VCaP (cell line): ENCODE results near the gene TMPRSS3.

Source experiments
- H3K27ac ChIP-seq: fragments of 450-650 bp; 2 replicates; pipeline ENCODE4 v1.5.1; 2017
- CTCF ChIP-seq: fragments of 450-650 bp; conservative IDR thresholded peaks from 2 replicates; pipeline ENCODE4 v1.5.1; 2017; ENCODE audit warnings: mild to moderate bottlenecking, moderate library complexity

The TMPRSS3 gene

GRCh38 chr21:42352441-42353095 lies 43.3 kb downstream of the TMPRSS3 start:
- no peak overlapping the region for H3K27ac ChIP-seq
- no peak for TF ChIP-seq CTCF

GRCh38 chr21:42351626-42352440 lies 44.0 kb downstream of the TMPRSS3 start:
- TF ChIP-seq CTCF, result no peak
- no peak overlapping the region for H3K27ac ChIP-seq

- H3K27ac ChIP-seq, result no peak within 1 kb of the TSS
- no peak for TF ChIP-seq CTCF
Observed at GRCh38 chr21:42350927-42351426, 44.9 kb downstream of the TMPRSS3 start, which contains the start of gene TFF2. Gene TFF2, minus strand, starts transcription at chr21:42350994. Its CDS starts 37 bp downstream, at chr21:42350957.

GRCh38 chr21:42350318-42350910 lies 45.4 kb downstream of the TMPRSS3 start:
- no peak overlapping the region for H3K27ac ChIP-seq
- no peak for TF ChIP-seq CTCF

- TF ChIP-seq CTCF, result no peak
- H3K27ac ChIP-seq, result no peak overlapping the region
Observed at GRCh38 chr21:42349420-42350317, 46.2 kb downstream of the TMPRSS3 start.

- H3K27ac ChIP-seq, result no peak overlapping the region
- TF ChIP-seq CTCF, result no peak
Observed at GRCh38 chr21:42348762-42349161, 47.1 kb downstream of the TMPRSS3 start.
